H9 (cell line): ENCODE results near the gene TPRG1. TPM values are rescaled to one million over a fixed set of nuclear protein-coding genes. Genes with fewer than 3 reads are reported as not detected.

Source experiments
- DNase-seq: peaks from one replicate; pipeline ENCODE4 v3.0.0-alpha.2; 2017
- H2AFZ ChIP-seq: one replicate; pipeline ENCODE4 v1.6.1; 2013; ENCODE audit warnings: mild to moderate bottlenecking, low read length, control low read depth, moderate library complexity
- H2AK5ac ChIP-seq: 2 replicates; pipeline ENCODE4 v1.6.1; 2013; ENCODE audit warnings: low read length, control low read depth, mixed read lengths; ENCODE audit not compliant: insufficient read length
- H2BK120ac ChIP-seq: one replicate; pipeline ENCODE4 v1.6.1; 2013; ENCODE audit warnings: low read depth, mild to moderate bottlenecking, low read length, control low read depth, inconsistent platforms; ENCODE audit not compliant: poor library complexity, severe bottlenecking
- H2BK12ac ChIP-seq: 2 replicates; pipeline ENCODE4 v1.6.1; 2013; ENCODE audit warnings: low read length, control low read depth, mixed read lengths, low read depth; ENCODE audit not compliant: insufficient read length
- H2BK15ac ChIP-seq: 2 replicates; pipeline ENCODE4 v1.6.1; 2013; ENCODE audit warnings: low read depth, low read length, control low read depth
- H2BK20ac ChIP-seq: one replicate; pipeline ENCODE4 v1.6.1; 2013; ENCODE audit warnings: low read depth, mild to moderate bottlenecking, low read length, control low read depth, inconsistent platforms; ENCODE audit not compliant: poor library complexity, severe bottlenecking
- H2BK5ac ChIP-seq: 2 replicates; pipeline ENCODE4 v1.6.1; 2013; ENCODE audit warnings: low read length, control low read depth, mixed read lengths; ENCODE audit not compliant: insufficient read length
- H3K14ac ChIP-seq: 2 replicates; pipeline ENCODE4 v1.6.1; 2013; ENCODE audit warnings: low read length, control low read depth; ENCODE audit not compliant: insufficient read depth
- H3K18ac ChIP-seq: 2 replicates; pipeline ENCODE4 v1.6.1; 2013; ENCODE audit warnings: low read depth, mild to moderate bottlenecking, mixed read lengths, low read length, control low read depth; ENCODE audit not compliant: insufficient read length
- H3K23ac ChIP-seq: 2 replicates; pipeline ENCODE4 v1.6.1; 2013; ENCODE audit warnings: low read length, control low read depth, mixed read lengths, low read depth; ENCODE audit not compliant: insufficient read length
- H3K23me2 ChIP-seq: 2 replicates; pipeline ENCODE4 v1.6.1; 2013; ENCODE audit warnings: low read depth, mild to moderate bottlenecking, mixed read lengths, low read length, control low read depth; ENCODE audit not compliant: insufficient read length, poor library complexity, severe bottlenecking
- H3K27ac ChIP-seq: 2 replicates; pipeline ENCODE4 v1.5.1; 2013; ENCODE audit warnings: low read length, control low read depth, mixed read lengths, low read depth; ENCODE audit not compliant: insufficient read length
- H3K27me3 ChIP-seq: 2 replicates; pipeline ENCODE4 v1.6.1; 2013; ENCODE audit warnings: low read length, control low read depth, inconsistent platforms; ENCODE audit not compliant: insufficient read depth
- H3K4ac ChIP-seq: 2 replicates; pipeline ENCODE4 v1.6.1; 2013; ENCODE audit warnings: low read depth, mild to moderate bottlenecking, control low read depth, inconsistent platforms, low read length, moderate library complexity
- H3K4me1 ChIP-seq: 2 replicates; pipeline ENCODE4 v1.6.1; 2013; ENCODE audit warnings: low read length, control low read depth, inconsistent platforms; ENCODE audit not compliant: insufficient read depth
- H3K4me2 ChIP-seq: 2 replicates; pipeline ENCODE4 v1.6.1; 2013; ENCODE audit warnings: low read length, control low read depth, mixed read lengths; ENCODE audit not compliant: insufficient read length, insufficient read depth
- H3K56ac ChIP-seq: 2 replicates; pipeline ENCODE4 v1.6.1; 2013; ENCODE audit warnings: low read depth, mild to moderate bottlenecking, mixed read lengths, low read length, control low read depth; ENCODE audit not compliant: insufficient read length
- H3K79me1 ChIP-seq: 2 replicates; pipeline ENCODE4 v1.6.1; 2013; ENCODE audit warnings: low read depth, mild to moderate bottlenecking, moderate library complexity, low read length, control low read depth, inconsistent platforms; ENCODE audit not compliant: insufficient read depth, poor library complexity, severe bottlenecking
- H3K79me2 ChIP-seq: 2 replicates; pipeline ENCODE4 v1.6.1; 2013; ENCODE audit warnings: low read length, control low read depth, inconsistent platforms; ENCODE audit not compliant: insufficient read depth
- H3K9ac ChIP-seq: 2 replicates; pipeline ENCODE4 v1.6.1; 2013; ENCODE audit warnings: low read length, control low read depth, mixed read lengths; ENCODE audit not compliant: insufficient read length; ENCODE audit errors: extremely low read depth
- H3K9me3 ChIP-seq: one replicate; pipeline ENCODE4 v1.6.1; 2013; ENCODE audit warnings: low read depth, low read length, inconsistent platforms; ENCODE audit not compliant: control insufficient read depth
- H3T11ph ChIP-seq: one replicate; pipeline ENCODE4 v1.6.1; 2013; ENCODE audit warnings: mild to moderate bottlenecking, low read length, control low read depth, inconsistent platforms
- H4K20me1 ChIP-seq: one replicate; pipeline ENCODE4 v1.6.1; 2013; ENCODE audit not compliant: control insufficient read depth, insufficient read length, insufficient read depth
- H4K5ac ChIP-seq: 2 replicates; pipeline ENCODE4 v1.6.1; 2013; ENCODE audit warnings: low read depth, mild to moderate bottlenecking, mixed read lengths, low read length, control low read depth; ENCODE audit not compliant: insufficient read length
- H4K8ac ChIP-seq: replicated peaks from 2 replicates; pipeline ENCODE4 v1.6.1; 2013; ENCODE audit warnings: low read length, control low read depth, mixed read lengths, low read depth; ENCODE audit not compliant: insufficient read length
- H4K91ac ChIP-seq: 2 replicates; pipeline ENCODE4 v1.6.1; 2013; ENCODE audit warnings: low read depth, mild to moderate bottlenecking, moderate library complexity, mixed read lengths, low read length, control low read depth; ENCODE audit not compliant: insufficient read length
- H3K27ac Mint-ChIP-seq, 3 experiments: 2 replicates in 2 of 3; 3 replicates in 1 of 3; pipeline ENCODE4 v1.8.0; 2020 to 2021; ENCODE audit warnings: mixed read lengths in 3 of 3, mild to moderate bottlenecking in 1 of 3, moderate library complexity in 1 of 3
- H3K27me3 Mint-ChIP-seq: 2 replicates; pipeline ENCODE4 v1.8.0; 2021; ENCODE audit warnings: low read depth, mild to moderate bottlenecking, moderate library complexity, mixed read lengths
- H3K36me3 Mint-ChIP-seq, 3 experiments: 2 replicates in 2 of 3; 3 replicates in 1 of 3; pipeline ENCODE4 v1.8.0; 2020 to 2021; ENCODE audit warnings: low read depth in 3 of 3, mixed read lengths in 3 of 3; ENCODE audit not compliant: insufficient read depth in 1 of 3
- H3K4me1 Mint-ChIP-seq, 2 experiments: 2 replicates each; pipeline ENCODE4 v1.8.0; 2020; ENCODE audit warnings: mixed read lengths in 2 of 2
- H3K4me3 Mint-ChIP-seq, 2 experiments: 2 replicates in 1 of 2; 3 replicates in 1 of 2; pipeline ENCODE4 v1.8.0; 2020 to 2021; ENCODE audit warnings: mild to moderate bottlenecking in 2 of 2, mixed read lengths in 2 of 2, moderate library complexity in 1 of 2
- H3K9me3 Mint-ChIP-seq, 2 experiments: 2 replicates in 1 of 2; 3 replicates in 1 of 2; pipeline ENCODE4 v1.8.0; 2020; ENCODE audit warnings: mild to moderate bottlenecking in 2 of 2, mixed read lengths in 2 of 2, moderate library complexity in 1 of 2
- WGBS: extraction: QIAGEN DNeasy Blood & Tissue Kit; methylation state at CpG from one replicate; pipeline ENCODE4 v1.1.7; 2013; ENCODE audit warnings: missing lambda C conversion rate, low lambda C conversion rate, mixed read lengths; ENCODE audit not compliant: insufficient read length; ENCODE audit errors: extremely low coverage; 5-methylcytosine and 5-hydroxymethylcytosine counted together
- total RNA-seq: library from RNA; stranded (reverse); gene quantifications from 2 replicates; pipeline ENCODE4 v1.2.1, GENCODE V29; 2021
- TF ChIP-seq, protein P1 (sequence below): fragments of 200-600 bp; sonication (generic); conservative IDR thresholded peaks from 3 replicates; pipeline ENCODE4 v1.8.0; 2021; ENCODE audit warnings: antibody characterized with exemption, mild to moderate bottlenecking

TPRG1 gene
- total RNA-seq, 1 experiment from 2014 or later, result 0.66 TPM

DNA sequence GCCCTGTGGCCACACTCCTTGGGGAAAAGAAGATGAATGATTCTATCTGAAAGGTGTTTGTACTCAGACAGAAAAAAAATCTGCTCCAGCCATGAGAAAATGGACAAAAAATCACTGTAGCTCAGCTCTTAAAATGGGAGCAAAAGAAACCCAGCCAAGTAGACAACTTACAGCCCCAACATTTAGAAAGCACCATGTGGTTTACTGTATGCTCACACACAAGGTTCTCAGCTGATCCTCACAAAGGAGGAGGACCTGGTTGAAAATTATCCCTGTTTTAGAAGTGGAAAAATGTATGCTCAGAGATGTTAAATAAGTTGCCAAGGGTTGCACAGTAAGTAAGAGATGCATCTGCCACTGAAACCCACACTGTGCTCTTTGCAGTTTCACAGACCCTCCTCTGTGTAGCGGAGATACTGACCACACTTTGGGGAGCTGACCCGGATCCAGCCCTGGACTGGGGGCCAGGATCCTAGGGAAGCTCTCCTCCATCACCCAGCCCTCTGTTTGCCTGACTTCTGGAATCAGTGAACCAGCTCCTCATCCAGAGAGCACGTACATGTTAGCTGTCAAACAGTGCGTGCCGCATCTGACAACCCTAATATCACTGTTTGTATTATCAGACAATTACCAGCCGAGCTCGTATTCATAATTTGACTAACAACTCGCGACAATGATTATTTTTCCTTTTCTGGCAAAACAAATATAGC lies 32.7 kb upstream of the TPRG1 start:
- Histone ChIP-seq H3K79me1 (no peaks in the 10 kb centered on the region), H2BK5ac (no peak overlapping the region), H3K23me2 (no peaks in the 10 kb centered on the region), H2BK120ac (no peak overlapping the region), H2BK15ac (no peak overlapping the region), H3K14ac (no peak overlapping the region; the same call in 1 of the 2 replicates), H2BK12ac (no peak overlapping the region), H3K27ac (no peak overlapping the region), H4K20me1 (no peaks in the 10 kb centered on the region), H3K9me3 (no peaks in the 10 kb centered on the region), H3K9ac (no peak overlapping the region), H3K56ac (no peak overlapping the region), H3K27me3 (no peaks in the 10 kb centered on the region), H3K23ac (no peak overlapping the region), H2AFZ (no peak overlapping the region), H4K91ac (no peak overlapping the region), H2AK5ac (no peak overlapping the region), H3K4ac (no peak overlapping the region), H3K4me1 (peaks cover 2% of the 10 kb centered on the region; the same call in 1 of the 2 replicates), H4K8ac (no peak overlapping the region), H3T11ph (no peak overlapping the region), H4K5ac (no peak overlapping the region), H3K4me2 (no peak overlapping the region), H3K18ac (no peak overlapping the region), H3K79me2 (no peaks in the 10 kb centered on the region), H2BK20ac (no peak overlapping the region)
- Mint-ChIP-seq H3K4me1 (peaks cover 0 to 5% of the 10 kb centered on the region in 2 experiments; a peak in 3 of 4 replicates), H3K4me3 (no peak overlapping the region), H3K9me3 (no peaks in the 10 kb centered on the region), H3K36me3 (no peaks in the 10 kb centered on the region), H3K27ac (no peak overlapping the region), H3K27me3 (no peaks in the 10 kb centered on the region; the same call in 1 of the 2 replicates)
- TF ChIP-seq, protein P1, sequence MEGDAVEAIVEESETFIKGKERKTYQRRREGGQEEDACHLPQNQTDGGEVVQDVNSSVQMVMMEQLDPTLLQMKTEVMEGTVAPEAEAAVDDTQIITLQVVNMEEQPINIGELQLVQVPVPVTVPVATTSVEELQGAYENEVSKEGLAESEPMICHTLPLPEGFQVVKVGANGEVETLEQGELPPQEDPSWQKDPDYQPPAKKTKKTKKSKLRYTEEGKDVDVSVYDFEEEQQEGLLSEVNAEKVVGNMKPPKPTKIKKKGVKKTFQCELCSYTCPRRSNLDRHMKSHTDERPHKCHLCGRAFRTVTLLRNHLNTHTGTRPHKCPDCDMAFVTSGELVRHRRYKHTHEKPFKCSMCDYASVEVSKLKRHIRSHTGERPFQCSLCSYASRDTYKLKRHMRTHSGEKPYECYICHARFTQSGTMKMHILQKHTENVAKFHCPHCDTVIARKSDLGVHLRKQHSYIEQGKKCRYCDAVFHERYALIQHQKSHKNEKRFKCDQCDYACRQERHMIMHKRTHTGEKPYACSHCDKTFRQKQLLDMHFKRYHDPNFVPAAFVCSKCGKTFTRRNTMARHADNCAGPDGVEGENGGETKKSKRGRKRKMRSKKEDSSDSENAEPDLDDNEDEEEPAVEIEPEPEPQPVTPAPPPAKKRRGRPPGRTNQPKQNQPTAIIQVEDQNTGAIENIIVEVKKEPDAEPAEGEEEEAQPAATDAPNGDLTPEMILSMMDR, result no peak
- WGBS, result no CpG with 5 or more reads among the region's 9 CpGs
- DNase-seq, result no peak
